Measurements from ENCODE around the gene FHIT. TPM values are rescaled to one million over a fixed set of nuclear protein-coding genes. Genes with fewer than 3 reads are reported as not detected.

Gene FHIT
- total RNA-seq, result 10 to 100 TPM in 3 of 4 donors, 1 to 10 TPM in 1; 3.5 to 17.0 (median 16.7) TPM

- TF ChIP-seq POLR2A (IDR thresholded peaks at IDR 0.05) (peak; percentile 34 to 51), CTCF (IDR thresholded peaks at IDR 0.05) (peak in 1 of 6 experiments; percentile 8)
These were observed at the start of gene FHIT for GRCh38 chr3:61251174-61251972. FHIT (minus strand) TSS chr3:61251452.

GRCh38 chr3:61300786-61301185 is 49.5 kb upstream of the FHIT start:
- H3K4me1 ChIP-seq, result no peaks in the 10 kb centered on the region
- H3K4me3 ChIP-seq, result no peak overlapping the region
- no peak for DNase-seq
- no peaks in the 10 kb centered on the region for H3K36me3 ChIP-seq
- TF ChIP-seq CTCF (IDR thresholded peaks at IDR 0.05), result no peak
- no peak for TF ChIP-seq POLR2A (IDR thresholded peaks at IDR 0.05)
- H3K9me3 ChIP-seq, result no peaks in the 10 kb centered on the region
- H3K27ac ChIP-seq, result no peak overlapping the region
- no peaks in the 10 kb centered on the region for H3K27me3 ChIP-seq

More at GRCh38 chr3:61251174-61251972, at the start of gene FHIT:
- H3K36me3 ChIP-seq, result no peaks in the 10 kb centered on the region
- no peaks in the 10 kb centered on the region for H3K9me3 ChIP-seq
- no peaks in the 10 kb centered on the region for H3K27me3 ChIP-seq
- no peaks in the 10 kb centered on the region for H3K4me1 ChIP-seq
- peak within 1 kb of the TSS; percentile 54 to 89 (median 74) for H3K4me3 ChIP-seq
- DNase-seq, result peak; percentile 92 to 97 (median 95)
- peak within 1 kb of the TSS; percentile 55 to 84 (median 74) for H3K27ac ChIP-seq

- Histone ChIP-seq H3K4me1 (no peaks in the 10 kb centered on the region), H3K4me3 (no peak overlapping the region), H3K27ac (no peak overlapping the region), H3K27me3 (no peaks in the 10 kb centered on the region), H3K9me3 (no peaks in the 10 kb centered on the region), H3K36me3 (no peaks in the 10 kb centered on the region)
- no peak for TF ChIP-seq POLR2A (IDR thresholded peaks at IDR 0.05)
- no peak for TF ChIP-seq CTCF (IDR thresholded peaks at IDR 0.05)
- no peak for DNase-seq
These were observed 48.7 kb upstream of the FHIT start for GRCh38 chr3:61300006-61300380.

GRCh38 chr3:61299343-61300005 is 48.2 kb upstream of the FHIT start:
- H3K4me3 ChIP-seq, result no peak overlapping the region
- no peak overlapping the region for H3K27ac ChIP-seq
- no peak for DNase-seq
- no peaks in the 10 kb centered on the region for H3K36me3 ChIP-seq
- H3K27me3 ChIP-seq, result no peaks in the 10 kb centered on the region
- no peak for TF ChIP-seq POLR2A (IDR thresholded peaks at IDR 0.05)
- no peak for TF ChIP-seq CTCF (IDR thresholded peaks at IDR 0.05)
- no peaks in the 10 kb centered on the region for H3K9me3 ChIP-seq
- H3K4me1 ChIP-seq, result no peaks in the 10 kb centered on the region

- no peaks in the 10 kb centered on the region for H3K36me3 ChIP-seq
- no peaks in the 10 kb centered on the region for H3K4me1 ChIP-seq
- no peak overlapping the region for H3K27ac ChIP-seq
- H3K9me3 ChIP-seq, result no peaks in the 10 kb centered on the region
- H3K27me3 ChIP-seq, result no peaks in the 10 kb centered on the region
- TF ChIP-seq CTCF (IDR thresholded peaks at IDR 0.05) (no peak), POLR2A (IDR thresholded peaks at IDR 0.05) (no peak)
- H3K4me3 ChIP-seq, result no peak overlapping the region
- no peak for DNase-seq
These were observed 46.6 kb upstream of the FHIT start for GRCh38 chr3:61297821-61298220.

Data from Peyer's patch (tissue), 4 donors.